ENCODE measurements around the gene IDH3B. TPM values are rescaled to one million over a fixed set of nuclear protein-coding genes. Genes with fewer than 3 reads are reported as not detected.
"Not testable (repeated sequence)": the region's sequence is repeated elsewhere in the genome, so short reads cannot be mapped to it uniquely, and the experiment has no call there.

IDH3B gene
- total RNA-seq, 2 donors from 2014 or later, result 112 to 135 TPM

DNA sequence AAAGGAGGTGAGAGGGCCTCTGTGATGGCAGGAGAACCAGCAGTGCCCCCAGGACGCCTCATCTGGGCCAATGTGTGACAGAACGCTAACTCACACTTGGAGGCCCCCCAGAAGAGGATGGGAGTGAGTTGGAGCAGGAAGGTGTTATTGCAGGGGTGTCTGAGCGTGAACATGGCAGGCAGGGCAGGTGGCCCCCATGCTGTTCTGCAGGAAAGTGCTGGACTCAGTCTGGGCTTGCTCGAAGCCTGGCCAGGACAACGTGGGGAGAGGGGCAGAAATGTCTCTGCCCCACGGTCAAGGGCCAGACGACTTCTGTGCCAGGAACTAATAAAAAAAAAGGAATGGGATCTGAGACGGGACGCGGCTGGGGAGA, 27.6 kb upstream of the IDH3B start:
- Mint-ChIP-seq H3K27ac (peak overlapping the region; percentile 88), H3K27me3 (peaks cover 52% of the 10 kb centered on the region), H3K4me1 (peaks cover 23% of the 10 kb centered on the region), H3K36me3 (ENCODE audit: low read depth) (peaks cover 12% of the 10 kb centered on the region), H3K4me3 (peak overlapping the region; percentile 97)
- no peak for DNase-seq
- no peaks in the 10 kb centered on the region for H3K9me3 ChIP-seq (ENCODE audit: control insufficient read depth, low read length, poor library complexity, severe bottlenecking)
- no peak for ATAC-seq

- no peak for DNase-seq
- H3K27me3 Mint-ChIP-seq, result peaks cover 52% of the 10 kb centered on the region
Observed at GRCh38 chr20:2691127-2691526, 27.1 kb upstream of the IDH3B start.

DNA sequence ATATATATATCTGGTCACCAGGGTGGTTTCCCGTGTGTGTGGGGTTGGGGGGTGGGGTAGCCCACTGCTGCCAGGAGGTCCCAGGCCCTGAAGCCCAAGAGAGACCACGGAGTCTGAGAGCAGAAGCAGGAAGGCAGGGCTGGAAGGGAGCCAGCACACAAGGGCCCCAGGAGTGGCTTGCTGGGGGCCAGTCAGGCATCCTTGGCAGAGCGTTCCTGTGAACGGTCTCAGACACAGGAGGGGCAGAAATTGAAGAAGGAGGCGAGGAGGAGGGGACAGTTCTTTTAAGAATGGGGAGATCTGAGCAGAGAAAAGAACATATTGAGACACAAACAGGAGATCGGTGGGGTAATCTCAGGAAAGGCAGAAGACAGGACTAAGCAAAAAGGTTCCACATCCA, 26.7 kb upstream of the IDH3B start:
- H3K36me3 Mint-ChIP-seq (ENCODE audit: low read depth), result peaks cover 12% of the 10 kb centered on the region
- no peak for DNase-seq
- H3K4me1 Mint-ChIP-seq, result peaks cover 23% of the 10 kb centered on the region
- no peaks in the 10 kb centered on the region for H3K9me3 ChIP-seq (ENCODE audit: control insufficient read depth, low read length, poor library complexity, severe bottlenecking)
- peak overlapping the region; percentile 88 for H3K27ac Mint-ChIP-seq
- peaks cover 50% of the 10 kb centered on the region for H3K27me3 Mint-ChIP-seq
- peak overlapping the region; percentile 97 for H3K4me3 Mint-ChIP-seq
- no peak for ATAC-seq

More at GRCh38 chr20:2691127-2691526, 27.1 kb upstream of the IDH3B start:
- Mint-ChIP-seq H3K36me3 (ENCODE audit: low read depth) (peaks cover 12% of the 10 kb centered on the region), H3K4me1 (peaks cover 23% of the 10 kb centered on the region), H3K4me3 (peak overlapping the region; percentile 97), H3K27ac (peak overlapping the region; percentile 88)
- ATAC-seq, result no peak
- H3K9me3 ChIP-seq (ENCODE audit: control insufficient read depth, low read length, poor library complexity, severe bottlenecking), result no peaks in the 10 kb centered on the region

- ATAC-seq (no peak), DNase-seq (no peak)
- Mint-ChIP-seq H3K27me3 (peaks cover 50% of the 10 kb centered on the region), H3K4me3 (peak overlapping the region; percentile 97), H3K36me3 (ENCODE audit: low read depth) (peaks cover 10% of the 10 kb centered on the region), H3K27ac (peak overlapping the region; percentile 88), H3K4me1 (peaks cover 23% of the 10 kb centered on the region)
- H3K9me3 ChIP-seq (ENCODE audit: control insufficient read depth, low read length, poor library complexity, severe bottlenecking), result no peaks in the 10 kb centered on the region
Observed at GRCh38 chr20:2690213-2690612, 26.2 kb upstream of the IDH3B start.

GRCh38 chr20:2688041-2688591, 24.1 kb upstream of the IDH3B start:
- peak; percentile 89 for ATAC-seq
- no peaks in the 10 kb centered on the region for H3K9me3 ChIP-seq (ENCODE audit: control insufficient read depth, low read length, poor library complexity, severe bottlenecking)
- no peak overlapping the region for H3K27ac Mint-ChIP-seq
- peaks cover 44% of the 10 kb centered on the region for H3K27me3 Mint-ChIP-seq
- no peak overlapping the region for H3K4me3 Mint-ChIP-seq
- H3K36me3 Mint-ChIP-seq (ENCODE audit: low read depth), result peaks cover 10% of the 10 kb centered on the region
- peak; percentile 53 to 74 (median 61) for DNase-seq
- H3K4me1 Mint-ChIP-seq, result peaks cover 23% of the 10 kb centered on the region

GRCh38 chr20:2687514-2687913, 23.5 kb upstream of the IDH3B start:
- peaks cover 49% of the 10 kb centered on the region for H3K27me3 Mint-ChIP-seq

DNA sequence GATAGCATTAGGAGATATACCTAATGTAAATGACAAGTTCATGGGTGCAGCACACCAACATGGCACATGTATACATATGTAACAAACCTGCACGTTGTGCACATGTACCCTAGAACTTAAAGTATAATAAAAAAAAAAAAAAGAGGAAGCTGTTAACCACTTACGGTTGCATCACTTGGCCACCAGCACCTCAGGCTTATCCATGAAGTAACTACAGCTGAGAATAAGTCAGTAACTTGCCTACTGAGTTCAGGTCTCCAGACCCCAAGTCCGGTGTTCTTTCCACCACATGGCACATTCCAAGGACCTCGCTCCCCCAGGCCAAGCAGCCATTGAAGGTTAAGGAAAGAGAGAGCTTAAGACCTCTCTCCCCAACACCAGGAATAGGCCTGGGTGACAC, 20.8 kb upstream of the IDH3B start:
- H3K27ac Mint-ChIP-seq; H3K36me3 Mint-ChIP-seq (ENCODE audit: low read depth); DNase-seq; ATAC-seq; H3K4me1 Mint-ChIP-seq; H3K4me3 Mint-ChIP-seq; H3K9me3 ChIP-seq (ENCODE audit: control insufficient read depth, low read length, poor library complexity, severe bottlenecking): not testable (repeated sequence)
- H3K27me3 Mint-ChIP-seq, result peaks cover 49% of the 10 kb centered on the region

More at GRCh38 chr20:2687514-2687913, 23.5 kb upstream of the IDH3B start:
- DNase-seq (no peak), ATAC-seq (no peak)
- no peaks in the 10 kb centered on the region for H3K9me3 ChIP-seq (ENCODE audit: control insufficient read depth, low read length, poor library complexity, severe bottlenecking)
- Mint-ChIP-seq H3K27ac (no peak overlapping the region), H3K36me3 (ENCODE audit: low read depth) (peaks cover 10% of the 10 kb centered on the region), H3K4me3 (no peak overlapping the region), H3K4me1 (peaks cover 23% of the 10 kb centered on the region)

DNA sequence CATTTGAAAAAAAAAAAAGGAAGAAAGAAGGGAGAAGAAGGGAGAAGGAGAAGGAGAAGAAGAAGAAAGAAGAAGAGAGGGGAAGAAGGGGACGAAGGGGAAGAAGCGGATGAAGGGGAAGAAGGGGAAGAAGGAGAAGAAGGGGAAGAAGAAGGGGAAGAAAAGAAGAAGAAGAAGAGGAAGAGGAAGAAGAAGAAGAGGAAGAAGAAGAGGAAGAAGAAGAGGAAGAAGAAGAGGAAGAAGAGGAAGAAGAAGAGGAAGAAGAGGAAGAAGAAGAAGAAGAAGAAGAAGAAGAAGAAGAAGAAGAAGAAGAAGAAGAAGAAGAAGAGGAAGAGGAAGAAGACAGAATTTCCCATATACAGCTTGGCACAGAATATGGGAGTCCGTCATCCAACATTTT, 18.0 kb upstream of the IDH3B start:
- ATAC-seq; H3K36me3 Mint-ChIP-seq (ENCODE audit: low read depth); H3K27ac Mint-ChIP-seq; H3K4me1 Mint-ChIP-seq; DNase-seq; H3K9me3 ChIP-seq (ENCODE audit: control insufficient read depth, low read length, poor library complexity, severe bottlenecking); H3K4me3 Mint-ChIP-seq: not testable (repeated sequence)
- H3K27me3 Mint-ChIP-seq, result peaks cover 51% of the 10 kb centered on the region

DNA sequence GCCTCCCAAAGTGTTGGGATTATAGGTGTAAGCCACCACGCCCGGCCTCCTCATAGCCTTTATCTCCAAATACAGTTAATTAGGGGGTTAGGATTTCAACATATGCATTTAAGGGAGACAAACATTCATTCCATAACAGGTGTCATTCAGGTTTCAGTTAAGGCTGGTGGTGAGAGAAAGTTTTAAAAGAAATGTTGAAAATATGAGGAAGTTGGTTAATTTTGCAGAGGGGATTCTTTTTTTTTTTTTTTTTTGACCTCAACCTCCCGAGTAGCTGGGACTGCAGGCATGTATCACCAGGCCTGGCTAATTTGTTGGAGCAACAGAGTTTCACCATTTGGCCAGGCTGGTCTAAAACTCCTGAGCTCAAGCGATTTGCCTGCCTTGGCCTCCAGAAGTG, 16.0 kb upstream of the IDH3B start:
- H3K36me3 Mint-ChIP-seq (ENCODE audit: low read depth), result peaks cover 2% of the 10 kb centered on the region
- ATAC-seq (no peak), DNase-seq (no peak)
- no peaks in the 10 kb centered on the region for H3K9me3 ChIP-seq (ENCODE audit: control insufficient read depth, low read length, poor library complexity, severe bottlenecking)
- H3K4me3 Mint-ChIP-seq, result no peak overlapping the region
- no peak overlapping the region for H3K27ac Mint-ChIP-seq
- peaks cover 41% of the 10 kb centered on the region for H3K27me3 Mint-ChIP-seq
- no peaks in the 10 kb centered on the region for H3K4me1 Mint-ChIP-seq

DNA sequence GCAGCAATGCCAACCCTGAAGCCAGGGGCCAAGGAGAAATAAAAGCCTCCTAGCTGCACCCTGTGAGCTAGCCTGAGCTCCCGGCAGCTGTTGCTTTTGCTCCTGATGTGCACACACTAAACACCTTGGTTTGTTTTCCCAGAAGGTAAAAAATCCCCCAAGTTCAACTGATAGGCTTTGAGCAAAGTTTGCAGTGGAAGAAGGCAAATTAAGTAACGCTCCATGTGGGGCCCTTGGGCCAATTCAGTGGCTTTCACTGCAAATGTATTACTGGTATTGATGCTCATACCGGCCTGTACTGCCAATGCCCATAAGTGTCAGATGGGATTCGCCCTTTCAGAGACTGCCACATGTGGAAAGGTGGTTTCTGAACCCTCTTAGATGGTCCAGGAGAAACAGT, 9.4 kb upstream of the IDH3B start:
- H3K36me3 Mint-ChIP-seq (ENCODE audit: low read depth), result no peaks in the 10 kb centered on the region
- H3K27ac Mint-ChIP-seq, result peak overlapping the region; percentile 67
- no peak for ATAC-seq
- H3K27me3 Mint-ChIP-seq, result peaks cover 13% of the 10 kb centered on the region
- no peaks in the 10 kb centered on the region for H3K9me3 ChIP-seq (ENCODE audit: control insufficient read depth, low read length, poor library complexity, severe bottlenecking)
- H3K4me3 Mint-ChIP-seq, result no peak overlapping the region
- H3K4me1 Mint-ChIP-seq, result peaks cover under 1% of the 10 kb centered on the region
- DNase-seq, result no peak

- Mint-ChIP-seq H3K4me3 (no peak overlapping the region), H3K27me3 (peaks cover 14% of the 10 kb centered on the region), H3K36me3 (ENCODE audit: low read depth) (no peaks in the 10 kb centered on the region), H3K4me1 (peaks cover 3% of the 10 kb centered on the region), H3K27ac (no peak overlapping the region)
- ATAC-seq (no peak), DNase-seq (no peak)
- H3K9me3 ChIP-seq (ENCODE audit: control insufficient read depth, low read length, poor library complexity, severe bottlenecking), result no peaks in the 10 kb centered on the region
Observed at GRCh38 chr20:2672446-2672845, 8.4 kb upstream of the IDH3B start.

- Mint-ChIP-seq H3K27ac (peak overlapping the region; percentile 53), H3K4me1 (peaks cover 3% of the 10 kb centered on the region), H3K4me3 (no peak overlapping the region), H3K27me3 (peaks cover 13% of the 10 kb centered on the region), H3K36me3 (ENCODE audit: low read depth) (no peaks in the 10 kb centered on the region)
- ATAC-seq (no peak), DNase-seq (no peak)
- H3K9me3 ChIP-seq (ENCODE audit: control insufficient read depth, low read length, poor library complexity, severe bottlenecking), result no peaks in the 10 kb centered on the region
Observed at GRCh38 chr20:2671977-2672376, 8.0 kb upstream of the IDH3B start.

- peaks cover 36% of the 10 kb centered on the region for H3K4me1 Mint-ChIP-seq
- H3K27ac Mint-ChIP-seq, result peak overlapping the region; percentile 97
- no peak for DNase-seq
- no peak for ATAC-seq
- H3K4me3 Mint-ChIP-seq, result peak overlapping the region; percentile 96
- H3K9me3 ChIP-seq (ENCODE audit: control insufficient read depth, low read length, poor library complexity, severe bottlenecking), result no peaks in the 10 kb centered on the region
- H3K27me3 Mint-ChIP-seq, result peaks cover 5% of the 10 kb centered on the region
- peaks cover 22% of the 10 kb centered on the region for H3K36me3 Mint-ChIP-seq (ENCODE audit: low read depth)
Observed at GRCh38 chr20:2663364-2663886, 591 bp downstream of the IDH3B start.

DNA sequence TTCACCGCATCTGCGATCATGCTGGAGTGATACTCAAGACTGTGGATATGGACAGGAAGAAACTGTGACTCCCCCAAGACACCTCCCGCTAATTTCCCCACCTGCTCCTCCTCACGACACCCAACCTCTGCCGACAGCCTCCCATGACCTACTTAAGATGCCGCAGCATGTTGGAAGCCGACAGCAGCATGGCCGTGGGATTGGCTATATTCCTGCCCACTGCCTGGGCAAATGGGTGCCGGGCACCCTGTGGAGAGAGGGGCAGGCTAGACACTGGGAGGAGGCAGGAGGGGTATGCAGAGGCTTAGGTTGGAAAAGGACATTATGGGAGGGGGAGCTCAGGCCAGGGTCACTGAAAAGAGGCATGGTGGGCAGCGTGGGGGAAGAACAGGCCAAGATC, 4.5 kb downstream of the IDH3B start:
- Mint-ChIP-seq H3K36me3 (ENCODE audit: low read depth) (peaks cover 22% of the 10 kb centered on the region), H3K27ac (no peak overlapping the region), H3K4me3 (peak overlapping the region; percentile 66), H3K4me1 (peaks cover 44% of the 10 kb centered on the region), H3K27me3 (no peaks in the 10 kb centered on the region)
- no peak for DNase-seq
- no peaks in the 10 kb centered on the region for H3K9me3 ChIP-seq (ENCODE audit: control insufficient read depth, low read length, poor library complexity, severe bottlenecking)
- ATAC-seq, result no peak
